HPDE6-E6E7 (cell line): ENCODE measurements around the gene ENTPD1.
"Not testable (repeated sequence)": the region's sequence is repeated elsewhere in the genome, so short reads cannot be mapped to it uniquely, and the experiment has no call there.

Source experiments
- DNase-seq: peaks from one replicate; pipeline ENCODE4 v3.0.0; 2011; ENCODE audit warnings: missing footprints; ENCODE audit errors: extremely low spot score

Gene ENTPD1

DNA sequence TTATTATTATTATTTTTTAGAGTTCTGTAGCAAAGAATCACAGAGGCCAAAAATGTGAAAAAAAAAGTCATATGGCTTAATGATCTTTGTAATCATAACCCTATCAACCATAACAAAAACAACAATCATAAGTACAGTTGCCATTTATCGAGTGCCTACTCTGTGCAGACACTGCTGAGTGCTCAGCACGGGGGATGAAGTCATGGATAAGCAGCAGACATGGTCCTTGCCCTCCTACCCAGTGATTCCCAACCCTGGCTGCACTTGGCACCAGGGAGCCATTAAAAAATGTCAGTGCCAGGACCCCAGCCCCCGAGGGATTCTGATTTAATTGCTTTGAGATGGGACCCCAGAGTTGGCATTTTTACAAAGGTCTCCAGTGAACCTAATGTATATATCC, 38.2 kb downstream of the ENTPD1 start:
- DNase-seq = no peak

DNA sequence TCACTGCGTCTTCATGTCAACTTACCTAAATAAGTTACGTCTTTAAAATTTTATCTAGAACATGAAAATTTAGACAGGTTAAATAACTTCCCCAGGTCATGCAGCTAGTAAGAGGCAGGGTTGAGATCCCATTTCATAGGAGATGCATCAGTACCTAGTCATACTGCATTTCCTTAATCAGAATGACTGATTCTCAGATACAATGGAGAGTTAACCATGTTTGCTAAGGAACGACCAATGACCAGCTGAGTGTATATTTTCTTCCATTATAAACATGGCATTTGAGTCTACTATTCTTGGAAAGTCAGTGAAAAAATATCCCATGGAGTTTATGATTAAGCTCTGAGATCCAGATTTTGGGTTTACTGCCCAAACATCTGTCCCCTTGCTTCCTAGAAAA, 39.6 kb downstream of the ENTPD1 start:
- no peak for DNase-seq

DNA sequence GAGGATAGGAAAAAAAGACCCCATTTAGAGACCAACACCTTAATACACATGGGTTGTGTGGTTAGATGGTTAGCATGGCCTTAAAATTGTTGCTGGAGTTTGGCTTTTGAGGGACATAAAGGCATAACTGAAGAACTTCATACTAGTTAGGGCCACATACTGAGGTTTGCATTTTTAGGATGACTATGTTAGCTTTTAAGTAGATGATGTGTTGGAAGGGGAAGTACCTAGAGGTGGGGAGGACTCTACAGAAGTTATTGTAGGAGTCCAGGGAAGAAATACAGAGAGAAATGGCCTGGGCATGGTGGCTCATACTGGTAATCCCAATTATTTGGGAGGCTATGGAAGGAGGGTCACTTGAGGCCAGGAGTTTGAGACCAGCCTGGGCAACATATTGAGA, 40.5 kb downstream of the ENTPD1 start:
- DNase-seq = no peak

DNA sequence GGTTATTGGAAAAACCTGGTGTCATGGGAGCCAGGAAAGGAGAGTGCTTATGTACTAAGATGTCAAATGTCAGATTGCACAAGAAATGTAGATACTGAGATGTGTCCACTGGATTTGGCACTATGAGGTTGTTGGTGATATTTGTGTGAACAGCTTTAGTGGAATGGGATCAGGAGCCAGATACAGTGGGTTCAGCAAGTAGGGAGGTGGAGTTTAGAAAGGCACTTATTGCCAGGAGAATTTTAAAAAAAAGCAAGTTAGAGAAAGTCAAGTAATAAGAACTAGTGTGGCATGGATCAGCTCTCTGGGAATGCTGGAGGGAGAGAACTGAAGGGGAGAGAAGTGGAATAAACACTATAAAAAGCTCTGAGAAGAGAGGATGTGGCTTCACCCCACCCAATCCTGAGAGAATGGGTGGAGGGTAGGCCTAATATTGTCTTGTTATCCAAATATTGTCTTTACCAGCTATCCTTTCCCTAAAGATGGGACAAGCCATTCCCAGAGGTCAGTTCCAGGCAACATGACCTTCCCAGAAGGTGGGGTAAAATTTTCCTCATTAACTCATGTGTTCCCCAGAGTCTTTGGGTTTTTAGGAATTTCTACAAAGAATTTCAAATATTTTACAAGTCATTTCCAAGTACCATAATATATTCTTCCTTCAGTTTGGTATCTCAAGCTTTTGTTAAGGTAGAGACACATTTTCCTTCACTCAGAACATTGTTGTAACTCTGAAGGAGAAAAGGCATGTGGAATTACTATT, 42.3 kb downstream of the ENTPD1 start:
- DNase-seq = no peak

DNA sequence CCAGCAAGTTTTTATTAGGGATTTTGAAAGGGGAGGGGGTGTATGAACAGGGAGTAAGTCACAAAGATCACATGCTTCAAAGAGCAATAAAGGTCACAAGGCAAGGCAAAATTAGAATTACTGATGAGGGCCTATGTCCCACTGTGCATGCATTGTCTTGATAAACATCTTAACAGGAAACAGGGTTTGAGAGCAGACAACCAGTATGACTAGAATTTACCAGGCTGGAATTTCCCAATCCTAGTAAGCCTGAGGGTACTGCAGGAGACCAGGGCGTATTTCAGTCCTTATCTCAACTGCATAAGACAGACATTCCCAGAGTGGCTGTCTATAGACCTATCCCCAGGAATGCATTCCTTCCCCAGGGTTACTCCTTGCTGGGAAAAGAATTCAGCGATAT, 44.3 kb downstream of the ENTPD1 start:
- DNase-seq = not testable (repeated sequence)

DNA sequence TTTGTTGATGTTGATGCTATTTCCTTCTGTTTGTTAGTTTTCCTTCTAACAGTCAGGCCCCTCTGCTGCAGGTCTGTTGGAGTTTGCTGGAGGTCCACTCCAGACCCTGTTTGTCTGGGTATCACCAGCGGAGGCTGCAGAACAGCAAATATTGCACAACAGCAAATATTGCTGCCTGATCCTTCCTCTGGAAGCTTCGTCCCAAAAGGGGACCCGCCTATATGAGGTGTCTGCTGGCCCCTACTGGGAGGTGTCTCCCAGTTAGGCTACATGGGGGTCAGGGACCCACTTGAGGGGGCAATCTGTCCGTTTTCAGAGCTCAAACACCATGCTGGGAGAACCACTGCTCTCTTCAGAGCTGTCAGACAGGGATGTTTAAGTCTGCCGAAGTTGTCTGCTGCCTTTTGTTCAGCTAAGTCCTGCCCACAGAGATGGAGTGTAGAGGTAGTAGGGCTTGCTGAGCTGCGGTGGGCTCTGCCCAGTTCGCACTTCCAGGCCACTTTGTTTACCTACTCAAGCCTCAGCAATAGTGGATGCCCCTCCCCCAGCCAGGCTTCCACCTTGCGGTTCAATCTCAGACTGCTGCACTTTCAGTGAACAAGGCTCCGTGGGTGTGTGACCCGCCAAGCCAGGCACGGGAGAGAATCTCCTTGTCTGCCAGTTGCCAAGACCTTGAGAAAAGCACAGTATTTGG, 50.9 kb downstream of the ENTPD1 start:
- DNase-seq = not testable (repeated sequence)

DNA sequence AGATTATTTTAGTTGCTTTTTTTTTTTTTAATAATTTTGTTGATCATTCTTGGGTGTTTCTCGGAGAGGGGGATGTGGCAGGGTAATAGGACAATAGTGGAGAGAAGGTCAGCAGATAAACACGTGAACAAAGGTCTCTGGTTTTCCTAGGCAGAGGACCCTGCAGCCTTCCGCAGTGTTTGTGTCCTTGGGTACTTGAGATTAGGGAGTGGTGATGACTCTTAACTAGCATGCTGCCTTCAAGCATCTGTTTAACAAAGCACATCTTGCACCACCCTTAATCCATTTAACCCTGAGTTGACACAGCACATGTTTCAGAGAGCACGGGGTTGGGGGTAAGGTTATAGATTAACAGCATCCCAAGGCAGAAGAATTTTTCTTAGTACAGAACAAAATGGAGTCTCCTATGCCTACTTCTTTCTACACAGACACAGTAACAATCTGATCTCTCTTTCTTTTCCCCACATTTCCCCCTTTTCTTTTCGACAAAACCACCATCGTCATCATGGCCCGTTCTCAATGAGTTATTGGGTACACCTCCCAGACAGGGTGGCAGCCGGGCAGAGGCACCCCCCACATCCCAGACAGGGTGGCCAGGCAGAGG, 52.8 kb downstream of the ENTPD1 start:
- not testable (repeated sequence) for DNase-seq

DNA sequence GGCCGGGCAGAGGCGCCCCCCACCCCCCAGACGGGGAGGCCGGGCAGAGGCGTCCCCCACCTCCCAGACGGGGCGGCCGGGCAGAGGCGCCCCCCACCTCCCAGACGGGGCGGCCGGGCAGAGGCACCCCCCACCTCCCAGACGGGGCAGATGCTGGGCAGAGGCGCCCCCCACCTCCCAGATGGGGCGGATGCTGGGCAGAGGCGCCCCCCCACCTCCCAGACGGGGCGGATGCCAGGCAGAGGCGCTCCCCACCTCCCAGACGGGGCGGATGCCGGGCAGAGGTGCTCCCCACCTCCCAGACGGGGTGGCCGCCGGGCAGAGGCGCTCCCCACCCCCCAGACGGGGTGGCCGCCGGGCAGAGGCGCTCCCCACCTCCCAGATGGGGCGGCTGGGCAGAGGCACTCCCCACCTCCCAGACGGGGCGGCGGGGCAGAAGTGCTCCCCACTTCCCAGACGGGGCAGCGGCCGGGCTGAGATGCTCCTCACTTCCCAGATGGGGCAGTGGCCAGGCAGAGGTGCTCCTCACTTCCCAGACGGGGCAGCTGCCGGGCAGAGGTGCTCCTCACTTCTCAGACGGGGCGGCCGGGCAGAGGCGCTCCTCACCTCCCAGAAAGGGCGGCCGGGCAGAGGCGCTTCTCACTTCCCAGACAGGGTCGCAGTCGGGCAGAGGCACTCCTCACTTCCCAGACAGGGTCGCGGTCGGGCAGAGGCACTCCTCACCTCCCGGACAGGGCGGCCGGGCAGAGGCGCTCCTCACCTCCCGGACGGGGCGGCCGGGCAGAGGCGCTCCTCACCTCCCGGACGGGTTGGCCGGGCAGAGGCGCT, 53.6 kb downstream of the ENTPD1 start:
- DNase-seq = no peak

DNA sequence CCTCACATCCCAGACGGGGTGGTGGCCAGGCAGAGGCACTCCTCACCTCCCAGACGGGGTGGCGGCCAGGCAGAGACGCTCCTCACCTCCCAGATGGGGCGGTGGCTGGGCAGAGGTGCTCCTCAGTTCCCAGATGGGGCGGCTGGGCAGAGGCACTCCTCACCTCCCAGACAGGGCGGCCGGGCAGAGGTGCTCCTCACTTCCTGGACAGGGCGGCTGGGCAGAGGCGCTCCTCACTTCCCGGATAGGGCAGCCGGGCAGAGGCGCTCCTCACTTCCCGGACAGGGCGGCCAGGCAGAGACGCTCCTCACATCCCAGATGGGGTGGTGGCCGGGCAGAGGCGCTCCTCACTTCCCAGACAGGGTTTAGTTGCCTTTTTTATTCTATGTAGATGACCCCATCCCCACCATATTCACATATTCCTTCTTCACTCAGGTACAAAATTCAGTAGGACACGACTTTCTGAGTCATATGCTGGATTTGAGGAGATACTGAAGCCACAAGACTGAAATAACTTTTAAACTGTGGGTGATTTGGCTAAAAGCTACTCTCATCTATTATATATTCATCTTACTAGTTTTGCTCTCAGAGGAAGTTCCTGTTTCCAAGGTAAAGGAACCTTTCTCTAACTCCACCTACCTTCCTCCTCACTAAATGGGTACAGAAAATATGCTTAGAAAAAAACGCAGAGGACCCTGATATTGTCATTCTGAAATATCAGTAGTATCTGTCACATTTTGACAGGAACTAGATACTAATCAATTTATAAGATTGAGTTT, 54.4 kb downstream of the ENTPD1 start:
- DNase-seq = no peak

DNA sequence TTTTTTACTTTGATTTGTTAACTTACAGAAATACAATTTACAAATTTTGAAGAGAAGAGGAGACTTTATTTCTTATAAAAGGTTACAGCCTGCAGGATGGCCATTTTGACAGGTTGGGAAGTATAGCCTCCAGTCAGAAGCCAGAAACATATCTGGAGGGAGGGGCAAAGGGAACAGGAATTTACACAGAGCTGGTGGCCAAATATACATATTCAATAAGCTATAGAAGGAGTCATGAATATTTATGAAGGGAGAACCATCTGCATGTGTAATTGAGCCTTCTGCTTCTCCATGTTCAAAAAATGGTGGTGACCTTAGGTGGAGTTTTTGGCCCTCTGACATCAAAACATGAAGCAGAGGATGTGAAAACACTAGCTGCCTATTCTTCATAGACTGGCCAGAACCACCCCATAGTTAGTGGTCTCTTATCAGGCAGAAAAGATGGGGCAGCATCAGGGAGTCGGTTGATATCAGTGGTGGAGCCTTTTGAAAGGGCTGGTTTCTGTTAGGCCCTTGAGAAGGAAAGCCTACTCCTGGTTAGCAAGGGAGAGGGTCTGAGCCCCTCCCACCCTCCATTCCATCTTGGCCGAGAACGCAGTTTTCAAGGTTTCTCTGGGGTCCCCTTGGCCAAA, 57.2 kb downstream of the ENTPD1 start:
- no peak for DNase-seq

DNA sequence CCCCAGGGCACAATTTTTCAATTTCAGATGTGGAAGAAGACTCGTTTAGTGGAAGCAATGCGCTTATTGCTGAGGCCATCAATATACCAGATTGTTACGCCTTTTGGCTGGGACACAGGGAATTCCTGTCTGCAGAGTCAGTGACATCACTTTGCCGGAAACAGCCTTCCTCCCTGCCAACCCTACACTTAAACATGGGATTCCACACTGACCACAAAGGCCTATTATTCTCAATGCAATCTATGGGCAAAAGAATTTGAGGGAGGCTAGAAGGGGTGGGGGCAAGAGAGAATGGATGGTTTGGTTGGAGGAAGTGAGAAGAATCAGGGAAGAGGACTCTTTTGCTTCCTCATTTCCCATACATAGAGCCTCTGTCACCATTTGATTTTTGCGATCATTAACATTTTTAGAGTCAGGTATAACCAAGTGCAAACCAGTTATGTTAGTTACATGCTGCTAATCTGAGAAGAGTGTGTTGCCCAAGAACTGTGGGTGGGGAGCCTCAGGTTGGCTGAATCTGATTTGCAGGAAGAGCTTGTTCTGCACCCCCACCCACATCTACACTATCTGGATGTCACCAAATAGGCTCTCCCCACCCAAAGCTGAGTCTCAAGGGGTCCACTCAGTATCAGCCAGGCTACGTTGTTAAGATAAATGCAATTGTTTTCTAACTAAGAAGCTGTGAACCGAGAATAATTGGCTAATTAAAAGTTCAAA, 58.2 kb downstream of the ENTPD1 start:
- DNase-seq = no peak

DNA sequence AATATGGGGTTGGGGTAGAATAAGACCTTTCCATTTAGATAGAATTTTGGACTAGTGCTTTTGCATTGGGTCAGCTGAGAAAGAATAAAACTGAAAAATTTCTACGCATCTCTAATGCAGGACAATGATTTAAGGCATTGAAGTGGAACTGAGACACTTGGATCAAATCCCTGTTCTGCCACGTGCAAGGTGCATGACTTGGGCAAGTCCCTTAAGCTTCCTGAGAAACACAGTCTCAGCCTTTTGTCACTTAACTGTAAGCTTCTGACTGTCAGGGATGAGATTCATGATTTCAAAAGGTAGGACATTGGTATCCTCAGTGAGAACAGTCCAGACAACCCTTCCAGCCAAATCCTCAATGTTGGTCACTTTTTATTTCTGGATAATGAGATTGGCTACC, 59.2 kb downstream of the ENTPD1 start:
- DNase-seq = no peak

DNA sequence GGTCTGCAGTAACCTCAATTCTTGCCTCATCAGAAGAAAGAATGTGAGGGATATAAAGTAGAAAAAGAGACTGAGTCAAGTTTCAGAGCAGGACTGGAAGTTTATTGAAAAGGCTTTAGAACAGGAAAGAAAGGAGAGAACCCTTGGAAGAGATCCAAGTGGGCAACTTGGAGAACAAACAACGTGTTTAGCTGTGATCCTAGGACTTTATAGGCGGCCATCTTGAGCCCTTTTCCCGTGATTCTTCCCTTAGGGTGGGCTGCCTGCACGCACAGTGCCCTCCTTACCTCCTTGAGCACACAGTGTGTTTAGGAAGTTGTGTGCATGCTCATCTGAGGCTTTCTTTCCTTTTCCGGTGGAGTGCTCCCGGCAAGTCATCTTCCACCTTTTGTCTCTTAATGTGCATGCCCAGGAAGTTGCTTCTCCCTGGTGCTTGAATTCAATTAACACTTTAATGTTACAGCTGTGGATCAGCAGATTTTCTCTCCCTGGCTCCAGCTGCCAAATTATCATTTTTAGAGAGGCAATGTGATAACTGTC, 59.8 kb downstream of the ENTPD1 start:
- no peak for DNase-seq

DNA sequence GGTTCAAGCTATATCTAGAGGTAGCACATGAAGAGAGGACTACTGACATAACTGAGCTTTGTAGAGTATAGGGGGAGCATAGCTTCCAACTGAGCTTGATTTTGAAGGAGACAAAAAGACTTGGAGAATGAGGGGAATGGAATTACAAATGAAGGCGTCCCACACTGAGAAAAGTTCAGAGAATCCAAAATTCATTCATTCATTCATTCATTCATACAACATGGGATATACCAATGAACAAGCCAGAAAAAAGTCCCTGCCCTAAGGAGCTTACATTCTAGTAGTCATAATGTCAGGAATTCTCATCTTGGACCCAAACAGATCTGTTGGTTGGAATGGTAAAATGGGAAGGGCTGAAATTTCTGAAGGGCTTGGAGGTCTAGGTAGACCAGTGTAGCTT, 62.0 kb downstream of the ENTPD1 start:
- DNase-seq = no peak

DNA sequence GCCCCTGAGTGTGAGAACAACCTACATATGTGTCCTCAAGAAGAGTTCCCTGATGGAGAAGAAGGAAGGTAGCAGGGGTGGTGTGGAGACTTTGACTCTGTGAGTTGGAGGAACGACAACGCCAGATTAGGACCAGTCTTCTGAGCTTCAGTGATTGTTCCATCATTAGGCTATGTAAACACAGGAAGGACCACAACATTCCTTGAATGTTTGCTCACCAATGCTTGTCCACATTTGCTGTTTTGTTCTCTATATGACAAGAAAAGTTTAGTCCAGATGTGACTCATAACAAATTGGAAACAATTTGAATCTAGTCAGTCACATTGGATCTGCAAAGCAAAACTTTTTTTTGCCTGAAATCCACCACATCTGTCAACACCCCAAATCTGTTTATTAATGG, 62.7 kb downstream of the ENTPD1 start:
- no peak for DNase-seq

DNA sequence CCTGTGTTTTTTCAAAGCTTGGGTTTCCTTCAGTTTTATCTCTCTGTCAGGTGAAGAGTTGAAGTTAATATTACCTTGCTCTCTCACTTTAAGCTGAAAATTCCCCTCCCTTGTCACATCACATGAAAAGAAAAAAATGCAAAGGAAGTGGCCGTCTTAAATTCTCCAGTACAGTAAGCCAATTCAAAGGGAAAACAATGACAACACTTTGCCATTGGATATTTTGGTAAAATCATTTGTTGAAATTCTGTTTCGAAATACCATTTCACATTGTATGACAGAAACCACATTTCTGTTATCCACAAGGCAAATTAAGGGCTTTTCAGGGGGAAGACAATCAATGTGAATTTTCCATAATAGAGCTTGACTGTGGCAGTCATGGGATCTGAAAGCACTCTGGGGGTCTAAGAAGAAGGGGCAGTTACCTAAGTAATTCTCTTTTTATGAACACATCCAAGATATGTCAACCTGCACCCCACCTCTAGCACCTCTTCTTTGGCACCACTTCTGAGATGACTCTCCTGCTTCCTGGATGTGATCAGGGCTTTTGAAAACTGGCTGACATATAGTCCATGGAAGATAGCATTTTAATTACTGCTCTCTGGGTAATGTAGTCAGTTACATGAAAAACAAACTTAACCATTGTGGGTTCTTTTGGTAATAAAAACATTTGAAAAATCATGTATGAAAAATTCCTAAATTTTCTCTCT, 63.8 kb downstream of the ENTPD1 start:
- no peak for DNase-seq

DNA sequence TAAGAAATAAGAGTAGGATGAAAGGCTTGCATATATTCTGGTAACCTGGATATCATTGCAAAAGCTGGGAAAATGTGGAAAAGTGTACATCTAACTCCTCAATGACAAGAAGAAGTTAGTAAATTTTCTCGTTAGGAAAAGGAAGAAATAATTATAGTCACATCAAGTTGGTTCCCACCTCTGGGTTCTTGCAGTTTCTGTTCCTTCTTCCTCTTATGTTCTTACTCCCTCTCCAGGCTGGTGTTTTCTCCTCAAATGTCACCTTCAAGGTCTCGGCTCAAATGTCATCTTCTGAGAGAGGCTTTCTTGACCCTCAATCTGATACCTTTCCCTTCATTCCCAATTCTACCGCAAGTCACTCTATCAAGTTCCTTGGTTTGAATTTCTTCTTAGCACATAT, 64.4 kb downstream of the ENTPD1 start:
- DNase-seq = no peak

DNA sequence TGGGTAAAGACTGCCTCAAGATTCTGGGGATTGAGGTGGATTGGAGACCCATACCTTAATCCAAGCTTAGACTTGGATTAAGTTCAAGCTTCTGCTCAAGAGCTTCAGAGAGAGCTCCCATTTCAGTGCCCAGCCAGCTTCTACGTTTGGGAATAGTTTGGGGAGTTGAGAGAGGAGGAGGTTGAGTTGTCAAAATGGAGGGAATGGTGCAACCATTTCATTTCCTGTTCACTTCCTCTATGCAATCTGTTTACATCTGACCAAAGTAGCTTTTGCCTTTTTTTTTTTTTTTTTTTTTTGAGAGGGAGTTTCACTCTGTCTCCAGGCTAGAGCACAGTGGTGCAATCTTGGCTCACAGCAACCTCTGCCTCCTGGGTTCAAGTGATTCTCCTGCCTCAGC, 65.8 kb downstream of the ENTPD1 start:
- no peak for DNase-seq

DNA sequence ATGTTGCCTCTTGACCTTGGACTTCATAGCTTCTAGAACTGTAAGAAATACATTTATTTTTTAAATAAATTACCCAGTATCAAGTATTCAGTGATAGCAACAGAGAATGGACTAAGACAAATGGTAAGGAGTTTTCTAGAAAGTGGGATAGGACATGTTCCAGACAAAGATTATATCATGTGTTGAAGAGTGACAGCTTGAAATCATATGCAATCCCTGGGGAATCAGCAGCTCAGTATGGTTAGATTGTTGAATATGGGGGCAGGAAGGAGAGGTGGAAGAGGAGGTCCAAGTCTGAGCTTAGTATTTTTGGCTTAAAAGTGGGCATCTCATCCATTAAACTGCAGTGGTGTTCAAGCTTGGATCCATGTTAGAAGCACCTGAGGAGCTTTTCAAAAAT, 74.1 kb downstream of the ENTPD1 start:
- no peak for DNase-seq
